ENCODE measurements around the gene CHCHD4.
A peak's percentile ranks its signal among the peaks of the same experiment; 100 is the strongest.

DNA sequence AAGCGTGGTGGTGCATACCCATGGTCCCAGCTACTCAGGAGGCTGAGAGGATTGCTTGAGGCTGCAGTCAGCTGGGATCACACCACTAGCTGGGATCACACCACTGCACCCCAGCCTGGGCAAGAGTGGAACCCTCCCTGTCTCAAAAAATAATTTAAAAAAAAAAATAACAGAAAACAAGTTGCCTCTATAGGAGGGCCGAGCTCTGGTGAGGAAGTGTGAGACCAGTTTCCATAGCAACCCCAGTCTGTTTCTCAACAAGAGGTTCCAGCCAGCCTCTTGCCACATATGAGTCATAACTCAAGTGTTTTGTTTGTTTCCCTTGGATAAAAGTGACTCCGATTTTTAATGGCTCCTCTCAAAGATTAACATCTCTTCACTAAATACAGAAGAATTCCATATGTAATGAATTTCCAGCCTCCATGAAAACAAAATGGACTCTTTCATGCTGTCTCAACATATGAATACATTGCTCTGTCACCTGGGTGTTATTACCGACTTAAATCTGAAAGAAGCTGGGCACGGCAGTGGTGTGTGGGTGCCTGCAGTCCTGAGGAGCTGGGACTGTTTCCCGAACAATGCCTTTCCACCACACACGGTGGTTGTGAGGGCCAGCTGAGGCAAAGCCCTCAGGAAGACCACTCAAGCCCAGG, 19.9 kb upstream of the CHCHD4 start:
- TF ChIP-seq, protein P1, sequence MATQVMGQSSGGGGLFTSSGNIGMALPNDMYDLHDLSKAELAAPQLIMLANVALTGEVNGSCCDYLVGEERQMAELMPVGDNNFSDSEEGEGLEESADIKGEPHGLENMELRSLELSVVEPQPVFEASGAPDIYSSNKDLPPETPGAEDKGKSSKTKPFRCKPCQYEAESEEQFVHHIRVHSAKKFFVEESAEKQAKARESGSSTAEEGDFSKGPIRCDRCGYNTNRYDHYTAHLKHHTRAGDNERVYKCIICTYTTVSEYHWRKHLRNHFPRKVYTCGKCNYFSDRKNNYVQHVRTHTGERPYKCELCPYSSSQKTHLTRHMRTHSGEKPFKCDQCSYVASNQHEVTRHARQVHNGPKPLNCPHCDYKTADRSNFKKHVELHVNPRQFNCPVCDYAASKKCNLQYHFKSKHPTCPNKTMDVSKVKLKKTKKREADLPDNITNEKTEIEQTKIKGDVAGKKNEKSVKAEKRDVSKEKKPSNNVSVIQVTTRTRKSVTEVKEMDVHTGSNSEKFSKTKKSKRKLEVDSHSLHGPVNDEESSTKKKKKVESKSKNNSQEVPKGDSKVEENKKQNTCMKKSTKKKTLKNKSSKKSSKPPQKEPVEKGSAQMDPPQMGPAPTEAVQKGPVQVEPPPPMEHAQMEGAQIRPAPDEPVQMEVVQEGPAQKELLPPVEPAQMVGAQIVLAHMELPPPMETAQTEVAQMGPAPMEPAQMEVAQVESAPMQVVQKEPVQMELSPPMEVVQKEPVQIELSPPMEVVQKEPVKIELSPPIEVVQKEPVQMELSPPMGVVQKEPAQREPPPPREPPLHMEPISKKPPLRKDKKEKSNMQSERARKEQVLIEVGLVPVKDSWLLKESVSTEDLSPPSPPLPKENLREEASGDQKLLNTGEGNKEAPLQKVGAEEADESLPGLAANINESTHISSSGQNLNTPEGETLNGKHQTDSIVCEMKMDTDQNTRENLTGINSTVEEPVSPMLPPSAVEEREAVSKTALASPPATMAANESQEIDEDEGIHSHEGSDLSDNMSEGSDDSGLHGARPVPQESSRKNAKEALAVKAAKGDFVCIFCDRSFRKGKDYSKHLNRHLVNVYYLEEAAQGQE (IDR thresholded peaks at IDR 0.05) = no peak
- TF ChIP-seq TP53 (CRISPR knock-in tag; IDR thresholded peaks at IDR 0.05) (no peak), FOSL2 (IDR thresholded peaks at IDR 0.05) (peak; percentile 86), FOSL2 (CRISPR knock-in tag; IDR thresholded peaks at IDR 0.05) (peak; percentile 97)
- TF ChIP-seq, protein P2, sequence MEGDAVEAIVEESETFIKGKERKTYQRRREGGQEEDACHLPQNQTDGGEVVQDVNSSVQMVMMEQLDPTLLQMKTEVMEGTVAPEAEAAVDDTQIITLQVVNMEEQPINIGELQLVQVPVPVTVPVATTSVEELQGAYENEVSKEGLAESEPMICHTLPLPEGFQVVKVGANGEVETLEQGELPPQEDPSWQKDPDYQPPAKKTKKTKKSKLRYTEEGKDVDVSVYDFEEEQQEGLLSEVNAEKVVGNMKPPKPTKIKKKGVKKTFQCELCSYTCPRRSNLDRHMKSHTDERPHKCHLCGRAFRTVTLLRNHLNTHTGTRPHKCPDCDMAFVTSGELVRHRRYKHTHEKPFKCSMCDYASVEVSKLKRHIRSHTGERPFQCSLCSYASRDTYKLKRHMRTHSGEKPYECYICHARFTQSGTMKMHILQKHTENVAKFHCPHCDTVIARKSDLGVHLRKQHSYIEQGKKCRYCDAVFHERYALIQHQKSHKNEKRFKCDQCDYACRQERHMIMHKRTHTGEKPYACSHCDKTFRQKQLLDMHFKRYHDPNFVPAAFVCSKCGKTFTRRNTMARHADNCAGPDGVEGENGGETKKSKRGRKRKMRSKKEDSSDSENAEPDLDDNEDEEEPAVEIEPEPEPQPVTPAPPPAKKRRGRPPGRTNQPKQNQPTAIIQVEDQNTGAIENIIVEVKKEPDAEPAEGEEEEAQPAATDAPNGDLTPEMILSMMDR (IDR thresholded peaks at IDR 0.05) = no peak
